ENCODE results near the gene MTA1.

DNA sequence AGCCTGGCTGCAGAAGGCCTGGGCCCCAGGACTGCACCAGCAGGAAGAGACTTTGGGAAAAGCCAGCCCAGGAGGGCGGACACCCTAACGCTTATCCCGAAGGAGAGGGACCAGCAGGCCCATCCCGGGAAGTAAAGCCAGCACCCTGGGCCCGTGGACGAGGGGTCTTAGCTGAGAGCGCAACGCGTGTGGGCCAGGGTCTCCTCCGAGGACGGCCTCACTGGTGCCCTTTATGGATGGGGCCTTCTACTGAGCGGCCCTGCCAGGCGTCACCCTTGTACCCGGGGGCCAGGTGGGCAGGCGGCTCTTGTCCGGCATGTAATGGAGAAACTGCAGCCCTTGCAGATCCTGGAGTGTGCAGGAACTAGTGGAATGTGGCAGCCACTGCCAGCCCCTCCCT is 85.5 kb downstream of the MTA1 start:
- TF ChIP-seq POLR2A (IDR thresholded peaks at IDR 0.05; ENCODE audit: low read depth, low read length) (no peak), POLR2AphosphoS5 (IDR thresholded peaks at IDR 0.05; ENCODE audit: low read depth, low read length) (no peak), TAF1 (IDR thresholded peaks at IDR 0.05; ENCODE audit: borderline replicate concordance, low read depth, low read length) (no peak)
